Measurements from ENCODE around the gene POLR2J.
"Not testable (repeated sequence)": the region's sequence is repeated elsewhere in the genome, so short reads cannot be mapped to it uniquely, and the experiment has no call there.

POLR2J gene

GRCh38 chr7:102494473-102495149 lies 15.9 kb upstream of the POLR2J start:
- not testable (repeated sequence) for DNase-seq (ENCODE audit: low read depth)

GRCh38 chr7:102494026-102494425 lies 15.3 kb upstream of the POLR2J start:
- DNase-seq (ENCODE audit: low read depth) = not testable (repeated sequence)

GRCh38 chr7:102493220-102493935 lies 14.7 kb upstream of the POLR2J start:
- DNase-seq (ENCODE audit: low read depth) = not testable (repeated sequence)

- not testable (repeated sequence) for DNase-seq (ENCODE audit: low read depth)
Measured at GRCh38 chr7:102490529-102491075, 11.9 kb upstream of the POLR2J start.

- DNase-seq (ENCODE audit: low read depth) = not testable (repeated sequence)
Measured at GRCh38 chr7:102484317-102484716, 5.6 kb upstream of the POLR2J start.

GRCh38 chr7:102481962-102482361 lies 3.2 kb upstream of the POLR2J start:
- not testable (repeated sequence) for DNase-seq (ENCODE audit: low read depth)

DNA sequence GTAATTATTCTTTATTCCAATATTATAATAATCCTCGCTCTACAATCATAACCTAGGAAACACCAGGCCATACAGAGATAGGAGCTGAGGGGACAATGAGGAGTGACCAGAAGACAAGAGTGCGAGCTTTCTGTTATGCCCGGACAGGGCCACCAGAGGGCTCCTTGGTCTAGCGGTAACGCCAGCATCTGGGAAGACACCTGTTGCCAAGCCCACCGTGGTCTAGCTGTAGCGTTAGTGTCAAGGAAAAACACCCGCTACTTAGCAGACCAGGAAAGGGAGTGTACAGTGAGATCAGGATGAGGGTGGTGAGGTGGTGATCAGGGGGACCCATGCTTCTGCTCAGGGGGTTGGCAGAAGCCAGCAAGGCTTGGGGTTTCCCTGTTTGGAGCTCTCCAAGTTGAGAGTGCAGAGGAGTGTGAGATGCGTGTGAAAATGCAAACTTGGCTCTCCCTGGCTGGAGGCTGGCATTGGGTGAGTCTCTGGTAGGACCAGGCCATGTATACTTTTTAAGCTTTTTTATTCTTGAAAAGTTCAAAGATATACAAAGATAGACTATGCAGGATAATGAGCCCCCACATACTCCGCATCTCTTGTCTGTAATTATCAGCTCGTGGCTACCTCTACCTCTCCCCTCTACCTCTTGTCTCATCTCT lies 1.4 kb upstream of the POLR2J start:
- DNase-seq (ENCODE audit: low read depth) = not testable (repeated sequence)

DNA sequence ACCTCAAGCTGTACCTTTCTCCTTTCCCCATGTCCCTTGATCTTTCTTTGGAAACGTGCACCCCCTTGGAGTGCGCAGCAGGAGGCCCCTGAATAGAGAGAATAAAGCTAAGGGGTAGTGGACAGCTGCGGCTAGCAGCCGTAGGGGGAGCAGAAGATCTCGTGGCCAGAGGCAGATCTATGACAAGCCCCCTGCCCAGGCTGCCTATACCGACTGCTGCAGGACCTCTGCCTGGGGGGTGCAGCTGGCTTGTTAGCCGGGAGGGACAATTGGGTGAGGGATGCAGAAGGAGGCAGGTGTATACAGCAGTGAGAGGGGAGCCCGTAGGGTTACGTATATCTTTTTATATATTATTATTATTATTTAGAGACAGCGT lies 475 bp upstream of the POLR2J start:
- DNase-seq (ENCODE audit: low read depth) = not testable (repeated sequence)

DNA sequence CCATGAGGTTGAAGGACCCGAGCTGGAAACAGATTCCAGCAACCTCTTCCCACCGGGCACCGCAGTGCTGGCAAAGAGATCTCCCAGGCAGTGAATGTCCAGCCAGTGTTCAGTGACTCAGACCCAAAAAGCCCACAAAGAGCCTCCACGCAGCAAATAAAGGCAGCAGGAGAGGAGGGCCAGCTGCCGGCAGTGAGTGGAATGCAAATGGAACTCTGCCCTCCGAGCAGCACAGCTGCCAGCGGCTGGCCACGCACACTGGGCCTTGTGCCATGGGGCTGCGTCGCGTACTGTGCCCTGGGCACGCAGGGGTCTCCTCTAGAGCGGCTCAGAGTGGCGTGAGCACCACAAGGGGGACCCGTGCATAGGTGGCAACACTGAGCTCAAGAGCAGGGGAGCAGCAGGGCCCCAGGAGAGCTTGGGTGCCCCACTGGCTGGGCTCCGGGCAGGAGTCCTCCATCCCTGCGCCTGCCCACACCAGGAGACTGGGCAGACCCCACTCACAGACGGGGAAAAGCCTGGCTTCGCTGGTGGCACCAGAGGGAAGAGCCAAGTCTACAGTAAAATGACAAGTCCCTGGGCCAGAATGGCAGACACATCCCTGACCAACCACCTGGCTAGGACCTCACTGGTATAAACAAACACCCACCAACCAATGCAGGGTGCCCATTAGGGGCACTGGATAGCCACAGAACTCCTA lies 3.8 kb downstream of the POLR2J start:
- not testable (repeated sequence) for DNase-seq (ENCODE audit: low read depth)

GRCh38 chr7:102474116-102474515 lies 4.6 kb downstream of the POLR2J start:
- not testable (repeated sequence) for DNase-seq (ENCODE audit: low read depth)

DNA sequence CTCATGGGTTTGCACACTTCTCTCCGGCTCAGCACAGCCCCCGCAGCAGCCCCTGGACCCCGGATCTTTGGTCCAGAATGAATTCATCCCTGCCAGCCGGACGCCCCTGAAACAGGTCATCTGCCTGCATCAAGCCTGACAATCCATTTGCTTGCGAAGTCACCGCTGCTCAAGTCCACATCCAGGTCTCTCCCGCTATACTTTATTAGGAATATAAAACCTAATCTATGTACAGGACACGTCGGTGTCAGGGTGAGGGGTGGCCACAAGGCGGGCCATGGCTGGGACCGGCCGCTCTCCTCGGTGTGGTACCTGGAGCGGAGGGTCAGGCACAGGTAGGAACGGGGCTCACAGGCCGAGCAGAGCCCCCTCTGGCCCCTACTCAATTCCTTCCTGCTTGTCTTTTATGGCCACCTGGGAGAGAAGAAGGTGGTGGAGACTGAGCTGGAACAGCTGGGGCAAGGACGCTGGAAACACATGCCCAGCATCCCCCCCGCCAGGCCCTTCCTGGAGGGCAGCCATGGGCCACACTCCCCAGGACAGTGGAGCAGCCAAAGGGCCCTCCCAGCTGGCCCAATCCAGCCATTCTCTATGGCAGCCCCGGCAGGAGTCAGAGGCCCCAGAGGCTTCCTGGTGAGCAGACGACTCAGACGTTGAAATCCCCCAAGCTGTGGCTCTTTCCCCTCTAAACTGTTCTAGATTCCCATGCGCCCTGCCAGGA lies 5.3 kb downstream of the POLR2J start:
- no peak for DNase-seq (ENCODE audit: low read depth)

DNA sequence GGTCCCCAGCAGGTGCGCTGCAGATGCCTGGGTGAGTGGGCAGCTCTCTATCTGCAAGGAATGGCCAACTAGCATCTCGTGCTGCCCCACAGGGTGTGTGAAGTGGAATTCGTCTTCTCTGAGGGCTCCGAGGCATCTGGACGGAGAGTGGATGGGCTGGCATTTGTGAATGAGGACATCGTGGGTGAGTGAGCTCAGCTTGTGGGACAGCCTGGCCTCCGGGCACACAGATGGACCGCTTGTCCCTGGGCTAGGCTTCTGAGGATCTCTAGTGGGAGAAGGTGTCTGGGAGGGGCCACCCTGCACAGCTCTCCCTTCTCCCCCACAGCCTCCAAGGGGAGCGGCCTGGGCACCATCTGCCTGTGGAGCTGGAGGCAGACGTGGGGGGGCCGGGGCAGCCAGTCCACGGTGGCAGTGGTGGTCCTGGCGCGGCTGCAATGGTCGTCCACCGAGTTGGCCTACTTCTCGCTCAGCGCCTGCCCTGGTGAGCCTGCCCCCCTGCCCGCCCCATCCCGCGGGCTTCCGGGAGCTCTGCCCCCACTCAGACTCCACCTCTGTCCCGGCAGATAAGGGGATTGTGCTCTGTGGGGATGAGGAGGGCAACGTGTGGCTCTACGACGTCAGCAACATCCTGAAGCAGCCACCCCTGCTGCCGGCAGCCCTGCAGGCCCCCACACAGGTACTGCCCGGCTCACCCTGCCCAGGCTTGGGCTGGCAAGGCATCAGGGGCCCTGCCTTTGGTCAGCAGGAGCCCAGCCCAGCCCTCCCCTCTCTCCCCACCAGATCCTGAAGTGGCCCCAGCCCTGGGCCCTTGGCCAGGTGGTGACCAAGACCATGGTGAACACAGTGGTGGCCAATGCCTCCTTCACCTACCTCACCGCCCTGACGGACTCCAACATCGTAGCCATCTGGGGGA lies 6.3 kb downstream of the POLR2J start:
- DNase-seq (ENCODE audit: low read depth) = no peak

- no peak for DNase-seq (ENCODE audit: low read depth)
Measured at GRCh38 chr7:102471791-102472125, 7.0 kb downstream of the POLR2J start.

DNA sequence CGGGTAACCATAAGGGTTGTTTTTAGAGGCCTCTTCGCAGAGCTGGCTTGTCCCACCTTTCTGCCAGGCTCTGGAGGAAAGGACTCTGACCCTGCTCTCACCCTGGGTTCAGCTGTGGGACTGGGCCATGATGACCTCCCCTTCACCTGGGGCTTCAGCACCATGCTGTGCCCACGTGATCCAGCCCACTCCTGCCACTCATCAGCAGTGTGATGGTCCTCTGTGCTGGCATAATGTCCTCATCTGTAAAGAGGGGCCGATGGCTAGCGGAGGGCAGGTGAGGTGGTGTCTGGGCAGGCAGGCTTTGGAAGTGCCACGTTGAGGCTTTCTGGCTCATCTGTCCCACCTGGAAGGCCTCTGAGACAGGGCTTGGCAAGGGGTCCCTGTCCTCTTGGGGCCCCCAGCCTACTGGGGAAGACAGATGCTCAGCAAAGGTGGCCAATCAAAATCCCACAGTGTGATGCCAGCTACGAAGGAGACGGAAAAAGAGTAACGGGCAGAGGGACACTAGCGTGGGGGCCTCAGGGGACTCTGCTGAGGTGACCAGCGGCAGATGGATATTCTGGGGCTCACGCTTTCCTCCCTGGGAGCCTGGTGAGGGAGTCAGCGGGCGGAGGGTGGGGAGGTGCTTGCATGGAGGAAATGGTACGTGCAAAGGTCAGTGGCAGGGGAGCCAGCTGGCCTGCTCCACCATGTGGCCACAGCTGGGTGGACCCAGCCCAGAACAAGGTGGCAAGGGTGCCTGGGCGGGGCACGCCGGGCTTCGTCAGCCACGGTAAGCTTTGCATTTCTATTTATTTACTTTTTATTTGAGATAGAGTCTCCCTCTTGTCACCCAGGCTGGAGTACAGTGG lies 8.5 kb downstream of the POLR2J start:
- no peak for DNase-seq (ENCODE audit: low read depth)

DNA sequence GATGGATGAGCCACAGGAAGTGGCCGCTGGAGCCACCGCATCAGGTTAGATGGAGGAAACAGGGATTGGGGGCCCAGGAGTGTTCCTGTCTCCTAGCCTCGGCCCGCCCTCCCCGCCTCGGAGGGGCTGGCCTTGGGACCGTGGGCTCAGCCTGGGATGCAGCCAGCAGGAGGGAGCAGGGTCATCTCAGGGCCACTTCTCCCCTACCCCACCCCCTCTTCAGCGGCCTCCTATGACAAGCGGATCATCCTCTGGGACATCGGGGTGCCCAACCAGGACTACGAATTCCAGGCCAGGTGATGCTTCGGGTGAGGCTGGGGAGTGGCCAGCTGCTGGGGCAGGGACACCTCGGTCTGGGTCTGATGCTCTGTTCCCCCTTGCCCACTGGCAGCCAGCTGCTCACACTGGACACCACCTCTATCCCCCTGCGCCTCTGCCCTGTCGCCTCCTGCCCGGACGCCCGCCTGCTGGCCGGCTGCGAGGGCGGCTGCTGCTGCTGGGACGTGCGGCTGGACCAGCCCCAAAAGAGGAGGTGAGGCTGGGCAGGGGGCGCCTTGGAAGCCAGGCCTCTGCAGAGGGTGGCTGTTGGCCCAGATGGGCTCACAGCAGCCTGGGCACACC lies 9.3 kb downstream of the POLR2J start:
- DNase-seq (ENCODE audit: low read depth) = no peak

- no peak for DNase-seq (ENCODE audit: low read depth)
Measured at GRCh38 chr7:102468478-102469350, 10.0 kb downstream of the POLR2J start.

DNA sequence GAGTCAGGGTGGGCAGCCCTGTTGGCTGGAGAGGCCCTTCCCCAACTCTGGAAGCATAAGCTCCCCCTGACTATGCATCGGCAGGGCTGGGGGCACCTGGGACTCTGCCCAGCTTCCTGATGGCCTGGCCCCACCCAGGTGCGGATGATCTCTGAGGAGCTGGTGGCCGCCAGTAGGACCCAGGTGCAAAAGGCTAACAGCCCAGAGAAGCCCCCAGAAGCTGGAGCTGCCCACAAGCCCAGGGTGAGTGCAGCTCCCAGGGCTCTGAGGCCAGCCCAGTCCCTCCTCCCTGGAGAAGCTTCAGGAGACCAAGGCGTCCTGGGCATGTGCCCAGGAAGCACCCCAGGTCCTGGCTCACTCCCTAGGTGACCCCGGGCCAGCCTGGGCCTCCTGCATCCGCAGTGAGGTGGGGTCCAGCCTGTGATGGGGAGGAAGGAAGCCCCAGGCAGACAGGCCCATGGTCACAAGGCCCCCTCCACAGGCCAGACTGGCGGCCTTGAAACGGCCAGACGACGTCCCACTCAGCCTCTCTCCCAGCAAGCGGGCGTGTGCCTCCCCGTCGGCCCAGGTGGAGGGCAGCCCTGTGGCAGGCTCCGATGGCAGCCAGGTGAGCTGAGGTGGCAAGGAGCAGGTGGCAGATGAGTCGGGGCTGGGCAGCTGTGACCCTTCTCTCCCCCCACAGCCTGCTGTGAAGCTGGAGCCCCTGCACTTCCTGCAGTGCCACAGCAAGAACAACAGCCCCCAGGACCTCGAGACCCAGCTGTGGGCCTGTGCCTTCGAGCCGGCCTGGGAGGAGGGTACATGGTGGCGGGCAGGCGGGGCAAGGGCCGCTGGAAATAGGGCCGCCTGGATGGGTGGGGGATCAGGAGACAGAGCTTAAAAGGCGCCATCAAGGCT lies 10.9 kb downstream of the POLR2J start:
- DNase-seq (ENCODE audit: low read depth) = no peak

Data from CMK (cell line).